ENCODE data around the gene CFAP68. TPM values are rescaled to one million over a fixed set of nuclear protein-coding genes. Genes with fewer than 3 reads are reported as not detected.

Gene CFAP68
- total RNA-seq, 2 donors from 2014 or later, result 19.5 to 22.4 TPM

DNA sequence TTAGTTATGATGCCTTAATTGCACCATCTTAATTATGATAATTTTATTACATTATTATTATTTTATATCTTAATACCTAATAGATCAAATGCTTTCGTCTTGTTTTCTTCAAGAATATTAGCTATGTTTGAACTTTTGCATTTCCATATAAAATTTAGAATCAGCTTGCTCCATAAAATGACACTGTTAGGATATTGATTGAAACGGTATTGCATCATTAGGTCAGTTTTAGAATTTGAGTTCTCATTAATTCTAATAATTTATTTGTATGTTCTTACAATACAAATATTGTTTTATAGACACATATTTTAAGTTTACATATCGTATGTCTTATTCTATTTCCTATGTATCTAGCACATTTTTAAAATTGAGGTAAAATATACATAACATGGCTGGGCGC is 6.7 kb downstream of the CFAP68 start:
- no peak for ATAC-seq (replicated peaks)
- H3K36me3 Mint-ChIP-seq (ENCODE audit: low read depth), result peaks cover 8% of the 10 kb centered on the region
- no peak overlapping the region for H3K27ac Mint-ChIP-seq
- no peaks in the 10 kb centered on the region for H3K4me1 Mint-ChIP-seq
- H3K9me3 Mint-ChIP-seq, result no peaks in the 10 kb centered on the region
- H3K27me3 Mint-ChIP-seq, result no peaks in the 10 kb centered on the region
- H3K4me3 Mint-ChIP-seq, result no peak overlapping the region

DNA sequence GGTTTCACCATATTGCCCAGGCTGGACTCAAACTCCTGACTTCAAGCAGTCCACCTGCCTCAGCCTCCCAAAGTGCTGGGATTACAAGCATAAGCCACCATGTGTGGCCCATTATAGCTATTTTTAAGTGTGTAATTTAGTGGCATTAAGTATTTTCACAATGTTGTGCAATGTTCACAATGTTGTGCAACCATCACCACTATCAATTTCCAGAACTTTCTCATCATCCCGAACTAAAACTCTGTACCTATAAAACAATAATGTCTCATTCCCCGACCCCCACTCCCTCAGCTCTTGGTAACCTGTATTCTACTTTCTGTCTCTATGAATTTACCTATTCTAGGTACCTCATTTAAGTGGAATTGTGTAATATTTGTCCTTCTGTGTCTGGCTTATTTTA is 7.5 kb downstream of the CFAP68 start:
- H3K4me1 Mint-ChIP-seq, result no peaks in the 10 kb centered on the region
- H3K27ac Mint-ChIP-seq, result no peak overlapping the region
- H3K4me3 Mint-ChIP-seq, result no peak overlapping the region
- H3K36me3 Mint-ChIP-seq (ENCODE audit: low read depth), result peaks cover 8% of the 10 kb centered on the region
- no peak for ATAC-seq (replicated peaks)
- H3K9me3 Mint-ChIP-seq, result no peaks in the 10 kb centered on the region
- no peaks in the 10 kb centered on the region for H3K27me3 Mint-ChIP-seq

DNA sequence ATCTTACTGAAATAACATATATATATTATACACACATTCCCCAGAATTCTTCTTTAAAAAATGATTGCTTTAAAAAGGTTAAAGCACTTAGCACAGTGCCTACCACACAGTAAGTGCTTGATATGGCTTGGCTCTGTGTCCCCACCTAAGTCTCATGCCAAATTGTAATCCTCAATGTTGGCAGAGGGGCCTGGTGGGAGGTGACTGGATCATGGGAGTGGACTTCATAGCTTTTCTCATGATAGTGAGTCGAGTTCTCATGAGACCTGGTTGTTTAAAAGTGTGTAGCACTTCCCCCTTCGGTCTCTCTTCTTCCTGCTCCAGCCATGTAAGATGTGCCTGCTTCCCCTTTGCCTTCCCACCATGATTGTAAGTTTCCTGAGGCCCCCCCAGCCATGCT is 26.1 kb downstream of the CFAP68 start:
- no peak for ATAC-seq (replicated peaks)
- no peak overlapping the region for H3K4me3 Mint-ChIP-seq

DNA sequence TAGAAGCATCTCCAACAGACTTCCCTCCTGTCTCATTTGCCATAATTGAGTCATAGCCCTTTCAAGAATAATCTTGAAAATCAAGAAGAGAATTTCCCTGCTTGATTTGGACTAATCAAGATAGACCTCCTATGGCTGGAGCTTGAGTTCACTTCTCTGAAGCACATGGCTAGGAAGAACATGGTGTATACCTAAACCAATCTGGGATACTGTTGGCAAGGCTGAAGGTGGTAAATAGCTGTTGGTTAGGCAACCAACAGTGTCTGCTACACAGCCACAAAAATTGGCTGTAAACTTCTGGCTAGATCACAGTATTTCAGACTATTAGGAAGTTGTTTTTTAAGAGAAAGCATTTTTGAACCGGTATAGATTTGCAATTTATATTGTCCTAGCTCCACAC is 27.3 kb downstream of the CFAP68 start:
- ATAC-seq (replicated peaks), result no peak
- H3K27ac Mint-ChIP-seq, result no peak overlapping the region

More for the DNA sequence above, 26.1 kb downstream of the CFAP68 start:
- Mint-ChIP-seq H3K36me3 (ENCODE audit: low read depth) (no peaks in the 10 kb centered on the region), H3K4me1 (no peaks in the 10 kb centered on the region), H3K27ac (no peak overlapping the region), H3K9me3 (no peaks in the 10 kb centered on the region), H3K27me3 (peaks cover 3% of the 10 kb centered on the region)

DNA sequence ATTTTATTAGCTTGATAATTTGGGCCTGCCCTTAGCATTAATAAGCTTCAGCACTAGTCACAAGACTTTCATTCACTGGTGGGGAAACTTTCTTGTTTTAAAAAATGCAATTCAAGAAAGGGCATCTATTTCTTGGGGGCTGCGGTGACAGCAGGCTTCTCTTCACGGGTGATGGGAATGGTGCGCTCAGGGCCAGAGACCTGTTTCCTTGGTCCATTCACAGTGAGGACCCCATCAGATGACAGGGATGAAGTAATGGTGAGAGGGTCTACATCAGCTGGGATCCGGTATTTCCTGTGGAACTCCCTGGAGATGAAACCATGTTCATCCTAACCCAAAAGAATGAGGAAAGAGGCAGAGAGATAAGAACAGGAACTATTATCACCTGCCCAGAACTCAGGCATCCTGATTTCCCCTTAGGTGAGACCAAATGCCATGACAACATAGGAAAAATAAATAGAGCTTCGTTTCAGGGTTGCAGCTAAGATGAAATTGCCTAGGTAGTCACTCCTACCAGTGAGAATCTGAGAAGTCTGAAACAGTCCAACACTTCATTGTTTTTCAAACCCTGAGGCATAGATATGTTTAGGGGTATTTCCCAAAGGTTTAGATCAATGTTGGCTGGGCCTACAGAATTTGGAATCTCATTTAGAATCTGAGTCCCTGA is 29.4 kb downstream of the CFAP68 start:
- ATAC-seq (replicated peaks), result no peak
- no peaks in the 10 kb centered on the region for H3K36me3 Mint-ChIP-seq (ENCODE audit: low read depth)

More for the DNA sequence above, 27.3 kb downstream of the CFAP68 start:
- no peak overlapping the region for H3K4me3 Mint-ChIP-seq
- H3K9me3 Mint-ChIP-seq, result no peaks in the 10 kb centered on the region
- H3K4me1 Mint-ChIP-seq, result no peaks in the 10 kb centered on the region
- no peaks in the 10 kb centered on the region for H3K36me3 Mint-ChIP-seq (ENCODE audit: low read depth)
- H3K27me3 Mint-ChIP-seq, result peaks cover 14% of the 10 kb centered on the region

DNA sequence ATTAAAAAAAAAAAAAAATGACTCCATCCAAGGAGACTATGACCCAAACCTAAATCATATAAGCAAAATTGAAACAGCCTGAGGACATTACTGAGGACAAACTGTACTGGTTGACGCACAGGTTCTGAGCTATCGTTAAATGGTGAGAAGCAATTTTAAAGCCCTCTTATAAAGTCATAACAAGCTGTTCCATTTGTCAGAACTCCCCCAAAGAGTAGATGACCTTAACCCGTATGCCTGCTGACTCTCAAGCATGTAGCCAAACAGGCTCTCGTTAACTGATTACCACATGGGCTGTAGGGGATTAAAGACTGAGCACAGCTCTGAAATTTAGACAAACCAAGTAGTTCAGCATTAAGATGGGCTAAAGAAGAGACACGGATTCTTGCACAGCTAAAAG is 30.0 kb downstream of the CFAP68 start:
- Mint-ChIP-seq H3K4me3 (no peak overlapping the region), H3K27ac (no peak overlapping the region), H3K36me3 (ENCODE audit: low read depth) (no peaks in the 10 kb centered on the region), H3K9me3 (no peaks in the 10 kb centered on the region), H3K27me3 (peaks cover 26% of the 10 kb centered on the region), H3K4me1 (no peaks in the 10 kb centered on the region)
- ATAC-seq (replicated peaks), result no peak

More for the DNA sequence above, 29.4 kb downstream of the CFAP68 start:
- H3K27ac Mint-ChIP-seq, result no peak overlapping the region
- H3K4me1 Mint-ChIP-seq, result no peaks in the 10 kb centered on the region
- no peak overlapping the region for H3K4me3 Mint-ChIP-seq
- H3K27me3 Mint-ChIP-seq, result peaks cover 22% of the 10 kb centered on the region
- no peaks in the 10 kb centered on the region for H3K9me3 Mint-ChIP-seq

DNA sequence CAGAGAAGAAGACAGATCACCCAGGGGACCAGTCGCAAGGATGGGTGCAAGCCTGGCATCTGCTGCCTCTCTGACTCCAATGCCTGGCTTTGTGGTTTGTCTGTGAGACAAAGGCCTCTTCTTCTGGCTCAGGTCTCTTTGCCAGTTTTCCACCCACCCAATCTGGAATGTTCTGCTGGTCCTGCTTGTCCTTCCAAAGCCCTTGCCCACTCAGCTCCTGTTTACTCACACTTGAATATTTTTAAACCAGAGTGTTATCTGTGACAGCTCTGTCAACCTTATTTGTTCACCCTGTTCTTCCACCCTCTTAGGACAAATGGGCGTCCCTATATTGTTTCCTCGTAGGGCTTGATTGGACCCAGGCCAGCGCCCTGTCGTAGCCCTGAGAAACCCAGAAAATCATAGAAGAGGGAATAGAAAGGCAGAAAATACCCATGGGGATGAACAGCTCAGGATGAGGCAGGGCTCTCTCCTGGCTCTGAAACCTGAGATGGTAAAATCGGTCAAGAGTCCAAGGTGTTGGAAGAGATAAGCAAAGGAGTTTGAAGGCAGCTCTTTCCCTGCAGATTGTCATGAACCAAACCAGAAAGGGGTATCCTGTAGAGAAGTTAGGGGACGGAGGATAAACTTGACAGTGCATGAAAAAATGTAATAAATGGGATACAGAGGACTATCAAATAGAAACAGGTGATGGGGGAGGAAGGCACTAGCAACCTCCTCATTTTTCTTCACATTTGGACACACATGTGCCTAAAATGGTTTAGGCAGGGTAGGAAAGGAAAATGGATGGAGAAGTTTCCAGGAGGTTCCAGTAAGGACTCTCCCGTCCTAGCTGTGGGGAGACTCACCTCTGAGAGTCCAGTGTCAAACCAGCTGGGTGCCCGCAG is 31.6 kb downstream of the CFAP68 start:
- no peak overlapping the region for H3K27ac Mint-ChIP-seq
- H3K9me3 Mint-ChIP-seq, result no peaks in the 10 kb centered on the region
- H3K4me3 Mint-ChIP-seq, result no peak overlapping the region
- H3K4me1 Mint-ChIP-seq, result no peaks in the 10 kb centered on the region
- H3K36me3 Mint-ChIP-seq (ENCODE audit: low read depth), result no peaks in the 10 kb centered on the region
- peaks cover 34% of the 10 kb centered on the region for H3K27me3 Mint-ChIP-seq
- no peak for ATAC-seq (replicated peaks)

DNA sequence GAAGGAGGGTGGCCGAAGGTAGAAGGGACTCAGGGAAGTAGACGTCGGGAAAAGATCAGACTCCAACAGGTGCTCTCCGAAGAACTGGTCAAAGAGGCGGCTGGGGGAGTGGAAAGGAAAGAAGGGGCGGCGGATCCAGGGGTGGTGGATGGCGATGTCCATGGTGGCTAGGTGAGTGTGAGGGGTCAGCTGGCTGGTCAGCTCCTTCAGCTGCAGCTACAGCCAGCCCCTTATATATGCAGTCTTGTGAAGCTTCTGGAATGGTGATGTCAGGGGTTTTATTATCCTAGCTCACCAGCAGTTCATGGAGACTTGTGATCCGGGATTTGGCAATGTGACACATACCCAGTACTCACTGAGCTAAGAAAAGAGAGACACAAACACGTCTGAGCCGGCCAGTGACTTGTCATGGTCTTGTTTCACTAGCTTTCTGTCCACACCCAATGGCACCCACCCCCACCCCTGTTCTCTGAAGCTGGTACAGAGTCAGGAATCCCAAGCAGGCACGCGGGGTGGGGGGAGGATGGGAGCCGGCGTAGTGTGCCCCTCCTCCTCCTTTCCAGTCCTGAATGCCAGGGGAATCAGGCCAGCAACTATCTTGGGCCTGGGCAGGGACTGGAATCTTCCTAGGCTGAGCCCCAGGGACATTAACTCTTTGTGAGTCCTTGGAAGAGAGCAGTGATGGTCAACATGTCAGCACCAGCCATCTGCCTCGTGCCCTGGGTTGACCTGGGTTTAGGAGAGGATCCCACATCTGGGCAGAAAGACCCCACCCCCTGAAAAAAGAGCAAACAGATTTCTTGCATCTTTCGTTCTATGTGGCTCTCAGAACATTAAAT is 32.4 kb downstream of the CFAP68 start, which contains the start of gene CRYAB:
Gene CRYAB, minus strand, starts transcription at position 208 of the 839 bp plus-strand sequence. Its CDS starts 46 bp downstream, at position 162.
- no peak for ATAC-seq (replicated peaks)
- Mint-ChIP-seq H3K4me3 (no peak within 1 kb of the TSS), H3K9me3 (no peaks in the 10 kb centered on the region), H3K27ac (no peak within 1 kb of the TSS), H3K27me3 (peaks cover 42% of the 10 kb centered on the region), H3K36me3 (ENCODE audit: low read depth) (no peaks in the 10 kb centered on the region), H3K4me1 (no peaks in the 10 kb centered on the region)

DNA sequence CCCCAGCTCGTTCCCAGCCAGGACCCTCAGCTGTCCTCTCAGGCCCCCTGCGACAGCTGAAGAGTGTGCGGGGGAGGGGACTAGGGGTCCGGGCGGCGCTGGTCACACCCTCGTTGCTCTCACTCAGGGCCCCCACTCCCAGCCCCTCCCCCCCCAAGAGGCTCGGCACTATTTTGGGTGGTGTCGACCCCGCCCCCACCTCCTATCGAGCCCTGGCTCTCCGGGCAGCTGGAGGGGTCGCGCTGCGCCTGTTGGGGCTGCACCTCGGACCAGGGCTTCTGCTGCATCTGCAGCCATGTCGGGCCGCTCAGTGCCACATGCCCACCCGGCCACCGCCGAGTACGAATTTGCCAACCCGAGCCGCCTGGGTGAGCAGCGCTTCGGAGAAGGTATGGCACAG is 33.2 kb downstream of the CFAP68 start, which contains the start of gene HSPB2:
Gene HSPB2, plus strand, starts transcription at position 200 of the 400 bp plus-strand sequence. Its CDS starts 96 bp downstream, at position 296.
- Mint-ChIP-seq H3K4me1 (no peaks in the 10 kb centered on the region), H3K9me3 (no peaks in the 10 kb centered on the region), H3K27ac (no peak within 1 kb of the TSS), H3K4me3 (no peak within 1 kb of the TSS), H3K27me3 (peaks cover 46% of the 10 kb centered on the region), H3K36me3 (ENCODE audit: low read depth) (no peaks in the 10 kb centered on the region)
- no peak for ATAC-seq (replicated peaks)

DNA sequence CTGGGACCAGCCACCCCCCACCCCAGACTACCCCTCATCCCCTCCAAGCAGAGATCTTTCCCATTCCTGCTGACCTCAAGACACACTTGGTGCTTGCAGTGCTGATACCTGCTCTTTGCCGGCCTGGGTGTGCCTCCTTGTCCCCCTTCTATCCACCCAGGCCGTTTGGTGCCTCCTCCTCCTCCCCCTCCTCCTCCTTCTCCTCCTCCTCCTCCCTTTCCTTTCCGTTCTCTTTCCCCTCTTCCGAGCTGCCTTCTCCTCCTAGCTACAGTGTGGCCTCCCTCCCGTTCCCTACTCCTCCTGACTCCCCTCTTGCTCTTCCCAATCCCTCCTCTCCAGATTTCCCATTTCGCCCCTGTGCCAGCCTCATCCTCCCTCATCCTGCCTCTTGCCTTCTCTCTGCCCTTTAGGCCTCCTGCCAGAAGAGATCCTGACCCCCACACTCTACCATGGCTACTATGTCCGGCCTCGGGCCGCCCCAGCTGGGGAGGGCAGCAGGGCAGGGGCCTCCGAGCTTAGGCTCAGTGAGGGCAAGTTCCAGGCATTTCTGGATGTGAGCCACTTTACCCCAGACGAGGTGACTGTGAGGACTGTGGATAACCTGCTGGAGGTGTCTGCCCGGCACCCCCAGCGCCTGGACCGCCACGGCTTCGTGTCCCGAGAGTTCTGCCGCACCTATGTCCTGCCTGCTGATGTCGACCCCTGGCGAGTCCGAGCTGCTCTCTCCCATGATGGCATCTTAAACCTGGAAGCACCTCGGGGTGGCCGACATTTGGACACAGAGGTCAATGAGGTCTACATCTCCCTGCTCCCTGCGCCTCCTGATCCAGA is 33.9 kb downstream of the CFAP68 start:
- Mint-ChIP-seq H3K4me1 (no peaks in the 10 kb centered on the region), H3K4me3 (no peak overlapping the region), H3K36me3 (ENCODE audit: low read depth) (no peaks in the 10 kb centered on the region), H3K9me3 (no peaks in the 10 kb centered on the region), H3K27ac (no peak overlapping the region), H3K27me3 (peaks cover 46% of the 10 kb centered on the region)
- ATAC-seq (replicated peaks), result no peak

DNA sequence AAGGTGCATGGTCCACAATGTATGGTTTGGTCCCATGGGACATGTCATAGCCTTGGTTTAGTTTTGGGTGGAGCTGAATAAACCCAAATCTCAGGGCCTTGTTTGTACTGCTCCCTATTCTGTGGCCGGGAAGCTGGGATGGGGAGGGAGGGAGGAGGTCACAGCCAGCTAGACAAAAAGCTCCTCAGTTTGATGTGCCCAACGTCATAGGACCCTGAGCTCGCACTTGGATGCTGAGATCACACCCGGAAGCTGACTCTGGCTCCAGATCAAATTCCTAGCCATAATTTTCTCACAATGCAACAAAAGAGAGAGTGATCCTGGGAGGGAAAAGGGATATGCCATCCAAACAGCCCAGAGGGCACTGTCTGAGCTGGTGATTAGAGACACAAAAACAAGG is 34.7 kb downstream of the CFAP68 start:
- Mint-ChIP-seq H3K36me3 (ENCODE audit: low read depth) (no peaks in the 10 kb centered on the region), H3K4me3 (no peak overlapping the region), H3K4me1 (no peaks in the 10 kb centered on the region), H3K9me3 (no peaks in the 10 kb centered on the region), H3K27ac (no peak overlapping the region), H3K27me3 (peaks cover 46% of the 10 kb centered on the region)
- no peak for ATAC-seq (replicated peaks)

DNA sequence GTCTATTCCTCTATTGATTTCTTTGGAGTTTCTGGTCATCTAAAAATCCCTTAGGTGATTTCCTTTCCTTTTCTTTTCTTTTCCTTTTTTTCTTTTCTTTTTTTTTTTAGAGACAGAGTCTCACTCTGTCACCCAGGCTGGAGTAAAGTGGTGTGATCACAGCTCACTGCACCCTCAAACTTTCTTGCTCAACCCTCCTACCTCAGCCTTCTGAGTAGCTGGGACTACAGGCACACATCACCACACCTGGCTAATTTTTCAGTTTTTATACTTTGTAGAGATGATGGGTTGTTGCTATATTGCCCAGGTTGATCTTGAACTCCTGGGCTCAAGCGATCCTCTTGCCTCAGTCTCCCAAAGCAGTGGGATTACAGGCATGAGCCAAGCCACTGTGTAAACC is 37.4 kb downstream of the CFAP68 start:
- peaks cover 37% of the 10 kb centered on the region for H3K27me3 Mint-ChIP-seq
- no peaks in the 10 kb centered on the region for H3K36me3 Mint-ChIP-seq (ENCODE audit: low read depth)
- H3K4me3 Mint-ChIP-seq, result no peak overlapping the region
- H3K27ac Mint-ChIP-seq, result no peak overlapping the region
- H3K9me3 Mint-ChIP-seq, result no peaks in the 10 kb centered on the region
- no peak for ATAC-seq (replicated peaks)
- H3K4me1 Mint-ChIP-seq, result no peaks in the 10 kb centered on the region

DNA sequence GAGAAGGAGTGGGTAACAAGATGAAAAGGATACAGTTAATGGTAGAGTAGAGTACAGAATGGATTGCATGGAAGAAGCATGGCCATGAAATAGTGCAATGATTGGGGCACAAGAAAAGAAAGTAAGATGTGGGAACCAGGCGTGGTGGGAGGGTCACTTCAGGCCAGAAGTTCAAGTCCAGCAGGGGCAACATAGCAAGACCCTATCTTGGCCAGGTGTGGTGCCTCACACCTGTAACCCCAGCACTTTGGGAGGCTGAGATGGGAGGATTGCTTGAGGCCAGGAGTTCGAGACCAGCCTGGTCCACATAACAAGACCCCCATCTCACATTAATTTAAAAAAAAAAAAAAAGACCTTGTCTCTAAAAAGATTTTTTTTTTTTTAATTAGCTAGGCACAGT is 38.0 kb downstream of the CFAP68 start:
- H3K4me1 Mint-ChIP-seq, result no peaks in the 10 kb centered on the region
- H3K27me3 Mint-ChIP-seq, result peaks cover 31% of the 10 kb centered on the region
- no peak overlapping the region for H3K4me3 Mint-ChIP-seq
- no peak for ATAC-seq (replicated peaks)
- no peaks in the 10 kb centered on the region for H3K36me3 Mint-ChIP-seq (ENCODE audit: low read depth)
- H3K27ac Mint-ChIP-seq, result no peak overlapping the region
- no peaks in the 10 kb centered on the region for H3K9me3 Mint-ChIP-seq

Data from activated T-helper 17 cell treated with anti-CD3 and anti-CD28 coated beads, Interleukin-2, amount 50 U/mL, for 72 hours (primary cell).